ENCODE results near the gene GGTLC2.
"Not testable (repeated sequence)": the region's sequence is repeated elsewhere in the genome, so short reads cannot be mapped to it uniquely, and the experiment has no call there.

GGTLC2 gene

DNA sequence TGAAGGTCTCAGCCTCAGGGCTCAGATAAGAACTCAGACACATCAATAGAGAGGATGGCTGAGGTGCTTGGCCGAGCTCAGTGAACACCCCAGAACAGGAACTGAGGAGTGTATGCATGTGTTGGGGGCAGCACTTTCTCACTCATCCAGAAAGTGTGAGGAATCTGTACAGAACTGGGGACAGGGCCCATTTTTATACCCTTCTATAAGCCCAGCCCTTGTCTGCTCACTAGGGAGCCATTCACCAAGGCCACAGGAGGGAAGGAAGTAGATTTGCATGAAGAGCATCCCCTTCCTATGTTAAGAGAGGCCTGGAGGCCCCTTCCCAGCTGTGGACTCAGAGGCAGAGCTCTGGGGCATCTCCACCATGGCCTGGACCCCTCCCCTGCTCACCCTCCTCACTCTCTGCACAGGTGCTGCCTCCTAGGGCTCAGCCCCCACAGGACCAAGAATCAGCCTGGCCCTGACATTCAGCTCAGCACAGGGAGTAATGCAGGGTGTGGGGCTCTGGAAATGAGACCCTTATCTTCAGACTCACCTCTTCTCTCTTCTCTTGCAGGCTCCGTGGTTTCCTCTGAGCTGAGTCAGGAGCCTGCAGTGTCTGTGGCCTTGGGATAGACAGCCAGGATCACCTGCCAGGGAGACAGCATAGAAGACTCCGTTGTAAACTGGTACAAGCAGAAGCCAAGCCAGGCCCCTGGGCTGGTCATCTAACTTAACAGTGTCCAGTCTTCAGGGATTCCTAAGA, 39.9 kb upstream of the GGTLC2 start:
- DNase-seq (ENCODE audit: low read depth), result no peak
- H3K4me3 ChIP-seq (ENCODE audit: low read depth, low read length), result no peak overlapping the region
- TF ChIP-seq POLR2A (IDR thresholded peaks at IDR 0.05; ENCODE audit: extremely low read depth, insufficient read length), result no peak

DNA sequence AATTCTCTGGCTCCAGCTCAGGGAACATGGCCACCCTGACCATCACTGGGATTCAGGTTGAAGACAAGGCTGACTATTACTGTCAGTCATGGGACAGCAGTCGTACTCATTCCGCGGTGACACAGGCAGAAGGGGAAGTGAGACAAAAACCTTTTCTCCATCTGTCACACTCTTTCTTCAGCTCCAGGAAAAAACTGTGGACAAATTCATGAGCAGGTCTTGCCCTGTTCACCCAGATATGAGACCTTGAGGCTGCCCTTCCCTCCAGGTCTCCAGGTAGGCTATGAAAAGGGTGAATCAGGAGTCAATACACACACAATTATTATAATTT, 39.4 kb upstream of the GGTLC2 start:
- TF ChIP-seq, protein P1, sequence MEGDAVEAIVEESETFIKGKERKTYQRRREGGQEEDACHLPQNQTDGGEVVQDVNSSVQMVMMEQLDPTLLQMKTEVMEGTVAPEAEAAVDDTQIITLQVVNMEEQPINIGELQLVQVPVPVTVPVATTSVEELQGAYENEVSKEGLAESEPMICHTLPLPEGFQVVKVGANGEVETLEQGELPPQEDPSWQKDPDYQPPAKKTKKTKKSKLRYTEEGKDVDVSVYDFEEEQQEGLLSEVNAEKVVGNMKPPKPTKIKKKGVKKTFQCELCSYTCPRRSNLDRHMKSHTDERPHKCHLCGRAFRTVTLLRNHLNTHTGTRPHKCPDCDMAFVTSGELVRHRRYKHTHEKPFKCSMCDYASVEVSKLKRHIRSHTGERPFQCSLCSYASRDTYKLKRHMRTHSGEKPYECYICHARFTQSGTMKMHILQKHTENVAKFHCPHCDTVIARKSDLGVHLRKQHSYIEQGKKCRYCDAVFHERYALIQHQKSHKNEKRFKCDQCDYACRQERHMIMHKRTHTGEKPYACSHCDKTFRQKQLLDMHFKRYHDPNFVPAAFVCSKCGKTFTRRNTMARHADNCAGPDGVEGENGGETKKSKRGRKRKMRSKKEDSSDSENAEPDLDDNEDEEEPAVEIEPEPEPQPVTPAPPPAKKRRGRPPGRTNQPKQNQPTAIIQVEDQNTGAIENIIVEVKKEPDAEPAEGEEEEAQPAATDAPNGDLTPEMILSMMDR (IDR thresholded peaks at IDR 0.05; ENCODE audit: low read depth, low read length), result no peak
- TF ChIP-seq, protein P2, sequence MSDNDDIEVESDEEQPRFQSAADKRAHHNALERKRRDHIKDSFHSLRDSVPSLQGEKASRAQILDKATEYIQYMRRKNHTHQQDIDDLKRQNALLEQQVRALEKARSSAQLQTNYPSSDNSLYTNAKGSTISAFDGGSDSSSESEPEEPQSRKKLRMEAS (IDR thresholded peaks at IDR 0.05; ENCODE audit: low read depth, low read length), result no peak
- TF ChIP-seq POLR2A (IDR thresholded peaks at IDR 0.05; ENCODE audit: extremely low read depth, insufficient read length) (no peak), MYC (IDR thresholded peaks at IDR 0.05; ENCODE audit: low read depth, low read length) (no peak)
- H3K4me3 ChIP-seq (ENCODE audit: low read depth, low read length), result no peak overlapping the region
- DNase-seq (ENCODE audit: low read depth), result no peak

DNA sequence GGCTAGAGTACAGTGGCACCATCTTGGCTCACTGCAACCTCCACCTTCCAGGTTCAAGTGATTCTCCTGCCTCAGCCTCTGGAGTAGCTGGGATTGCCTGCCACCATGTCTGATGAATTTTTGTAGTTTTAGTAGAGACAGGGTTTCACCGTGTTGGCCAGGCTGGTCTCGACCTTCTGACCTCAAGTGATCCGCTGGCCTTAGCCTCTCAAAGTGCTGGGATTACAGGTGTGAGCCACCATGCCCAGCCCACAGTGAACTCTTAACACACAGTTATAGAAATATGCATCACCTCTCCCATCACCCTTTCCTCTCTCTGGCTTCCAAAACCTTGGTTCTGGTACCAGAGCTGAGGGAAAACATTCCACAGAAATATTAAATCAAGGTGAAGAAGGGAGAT, 36.4 kb upstream of the GGTLC2 start:
- not testable (repeated sequence) for DNase-seq (ENCODE audit: low read depth); H3K4me3 ChIP-seq (ENCODE audit: low read depth, low read length)

DNA sequence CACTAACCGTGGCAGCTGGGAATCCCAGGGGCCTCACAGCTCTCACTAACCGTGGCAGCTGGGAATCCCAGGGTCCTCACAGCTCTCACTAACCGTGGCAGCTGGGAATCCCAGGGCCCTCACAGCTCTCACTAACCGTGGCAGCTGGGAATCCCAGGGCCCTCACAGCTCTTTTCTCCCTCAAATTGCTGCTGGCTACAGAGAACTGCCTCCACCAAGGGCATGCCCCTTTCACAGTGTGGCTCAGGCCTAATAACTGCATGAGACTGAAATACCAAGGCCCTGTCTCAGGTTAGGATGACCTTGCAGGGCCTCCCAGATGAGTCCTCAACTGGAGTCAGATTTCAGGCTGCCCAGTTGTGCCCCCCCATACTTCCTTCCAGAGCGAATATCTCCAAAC, 35.1 kb upstream of the GGTLC2 start:
- DNase-seq (ENCODE audit: low read depth), result no peak
- TF ChIP-seq, protein P1 (IDR thresholded peaks at IDR 0.05; ENCODE audit: low read depth, low read length), result no peak
- no peak for TF ChIP-seq MYC (IDR thresholded peaks at IDR 0.05; ENCODE audit: low read depth, low read length)
- TF ChIP-seq, protein P2 (IDR thresholded peaks at IDR 0.05; ENCODE audit: low read depth, low read length), result no peak
- no peak for TF ChIP-seq POLR2A (IDR thresholded peaks at IDR 0.05; ENCODE audit: extremely low read depth, insufficient read length)
- H3K4me3 ChIP-seq (ENCODE audit: low read depth, low read length), result no peak overlapping the region

DNA sequence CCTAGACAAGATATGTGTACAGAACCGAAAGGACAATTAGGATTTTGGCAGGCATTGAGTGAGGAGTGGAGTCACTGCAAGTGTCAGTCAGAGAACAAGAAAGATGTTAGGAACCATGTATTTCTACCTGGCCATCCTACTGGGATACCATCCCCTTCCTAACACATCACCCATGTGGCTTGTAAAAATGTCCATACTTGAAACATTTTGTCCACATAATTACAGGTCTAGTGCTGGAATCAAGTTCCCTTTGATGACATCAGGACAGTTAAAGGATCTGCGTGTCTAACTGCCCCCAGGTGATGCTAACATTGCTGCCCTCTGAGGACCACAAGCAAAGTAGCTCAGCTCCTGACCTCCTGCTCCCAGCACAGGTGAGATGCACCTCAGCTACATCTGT, 31.9 kb upstream of the GGTLC2 start:
- no peak for TF ChIP-seq MYC (IDR thresholded peaks at IDR 0.05; ENCODE audit: low read depth, low read length)
- no peak for TF ChIP-seq POLR2A (IDR thresholded peaks at IDR 0.05; ENCODE audit: extremely low read depth, insufficient read length)
- TF ChIP-seq, protein P1 (IDR thresholded peaks at IDR 0.05; ENCODE audit: low read depth, low read length), result no peak
- TF ChIP-seq, protein P2 (IDR thresholded peaks at IDR 0.05; ENCODE audit: low read depth, low read length), result no peak
- no peak overlapping the region for H3K4me3 ChIP-seq (ENCODE audit: low read depth, low read length)
- DNase-seq (ENCODE audit: low read depth), result no peak

DNA sequence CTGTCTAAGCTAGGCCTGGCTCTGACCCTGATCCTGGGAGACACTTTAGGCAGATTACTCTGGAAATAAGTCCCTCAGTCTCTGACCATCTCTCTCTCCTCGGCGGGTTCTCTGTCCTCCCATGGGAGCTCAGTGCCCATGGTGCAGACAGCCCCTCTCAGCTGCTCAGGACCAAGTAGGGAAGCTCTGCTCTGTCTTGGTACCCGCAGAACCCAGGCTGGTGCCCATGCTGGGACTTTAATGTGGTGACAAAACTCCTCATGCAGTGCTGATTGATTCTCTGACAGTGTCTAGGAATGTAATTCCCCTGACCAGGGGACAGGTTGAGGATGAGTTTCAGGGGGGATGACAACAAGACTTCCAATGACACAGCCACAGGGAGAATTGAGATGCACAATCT, 30.3 kb upstream of the GGTLC2 start:
- DNase-seq (ENCODE audit: low read depth), result no peak
- TF ChIP-seq POLR2A (IDR thresholded peaks at IDR 0.05; ENCODE audit: extremely low read depth, insufficient read length) (no peak), MYC (IDR thresholded peaks at IDR 0.05; ENCODE audit: low read depth, low read length) (no peak)
- TF ChIP-seq, protein P1 (IDR thresholded peaks at IDR 0.05; ENCODE audit: low read depth, low read length), result no peak
- TF ChIP-seq, protein P2 (IDR thresholded peaks at IDR 0.05; ENCODE audit: low read depth, low read length), result no peak
- no peak overlapping the region for H3K4me3 ChIP-seq (ENCODE audit: low read depth, low read length)

DNA sequence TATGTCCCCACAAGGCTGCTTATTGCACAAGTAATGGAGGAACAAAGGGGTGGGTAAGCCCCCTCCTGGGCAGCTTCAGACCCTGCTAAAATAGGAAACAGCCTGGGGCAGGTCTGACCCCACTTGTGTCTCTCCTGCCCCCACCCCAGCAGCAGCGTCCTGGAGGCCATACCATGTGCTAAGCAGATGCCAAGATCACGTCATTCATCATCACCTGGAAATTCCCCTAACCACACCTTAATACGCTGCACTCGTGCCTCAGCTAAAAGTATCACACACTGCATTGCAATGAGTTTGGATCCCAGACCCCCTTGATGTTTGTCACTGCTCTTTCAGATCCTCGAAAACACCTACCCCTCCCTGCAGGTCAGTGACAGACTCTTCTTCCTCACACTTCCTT, 27.8 kb upstream of the GGTLC2 start:
- no peak overlapping the region for H3K4me3 ChIP-seq (ENCODE audit: low read depth, low read length)
- TF ChIP-seq, protein P2 (IDR thresholded peaks at IDR 0.05; ENCODE audit: low read depth, low read length), result no peak
- TF ChIP-seq POLR2A (IDR thresholded peaks at IDR 0.05; ENCODE audit: extremely low read depth, insufficient read length) (no peak), MYC (IDR thresholded peaks at IDR 0.05; ENCODE audit: low read depth, low read length) (no peak)
- TF ChIP-seq, protein P1 (IDR thresholded peaks at IDR 0.05; ENCODE audit: low read depth, low read length), result no peak
- no peak for DNase-seq (ENCODE audit: low read depth)
